Daoy (cell line): ENCODE data around the gene WDR4. TPM values are rescaled to one million over a fixed set of nuclear protein-coding genes. Genes with fewer than 3 reads are reported as not detected.
"Not testable (repeated sequence)": the region's sequence is repeated elsewhere in the genome, so short reads cannot be mapped to it uniquely, and the experiment has no call there.

ENCODE experiments used
- DNase-seq: peaks from one replicate; pipeline ENCODE4 v3.0.0-alpha.2; 2015; ENCODE audit warnings: low read depth
- total RNA-seq: library from RNA; depleted of rRNA; stranded (reverse); fragments of >200 nt; shearing (Covaris generic); gene quantifications from 2 replicates; pipeline ENCODE4 v1.2.3, GENCODE V29; 2014; rRNA removed

WDR4 gene
- total RNA-seq, 1 experiment from 2014 or later = 35.8 TPM

- no peak for DNase-seq
Observed at GRCh38 chr21:42815217-42815616, 64.1 kb downstream of the WDR4 start.

DNA sequence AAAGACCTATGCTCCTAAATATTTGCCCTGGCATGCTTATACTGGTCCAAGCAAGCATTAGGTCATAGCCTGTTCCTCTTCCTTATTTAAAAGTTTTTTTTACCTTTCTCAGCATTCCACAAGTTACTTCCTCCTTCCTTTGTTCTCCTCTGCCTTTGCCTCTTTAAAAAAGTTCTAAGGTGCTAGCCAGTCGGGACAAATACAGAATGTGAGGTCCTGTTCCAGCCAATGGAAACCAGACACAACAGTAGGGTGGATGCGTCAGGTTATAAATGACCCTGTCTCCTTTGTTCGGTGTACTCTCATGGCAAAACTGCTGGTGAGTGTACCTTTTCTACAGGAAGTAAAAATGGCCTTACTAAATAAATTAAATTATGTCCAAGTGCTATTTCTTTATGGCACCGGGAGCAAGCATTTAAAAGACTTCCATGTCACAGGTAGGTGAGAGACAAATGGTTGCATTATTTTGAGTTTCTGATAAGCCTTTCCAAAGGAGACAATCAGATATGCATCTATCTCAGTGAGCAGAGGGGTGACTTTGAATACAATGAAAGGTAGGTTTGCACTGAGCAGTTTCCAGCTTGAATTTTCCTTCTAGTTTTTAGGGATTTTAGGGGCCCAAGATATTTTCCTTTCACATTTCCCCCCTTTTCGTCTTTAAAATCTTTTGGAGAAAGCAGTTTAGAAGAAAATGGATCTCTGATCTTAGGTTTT lies 66.7 kb downstream of the WDR4 start:
- DNase-seq = not testable (repeated sequence)

DNA sequence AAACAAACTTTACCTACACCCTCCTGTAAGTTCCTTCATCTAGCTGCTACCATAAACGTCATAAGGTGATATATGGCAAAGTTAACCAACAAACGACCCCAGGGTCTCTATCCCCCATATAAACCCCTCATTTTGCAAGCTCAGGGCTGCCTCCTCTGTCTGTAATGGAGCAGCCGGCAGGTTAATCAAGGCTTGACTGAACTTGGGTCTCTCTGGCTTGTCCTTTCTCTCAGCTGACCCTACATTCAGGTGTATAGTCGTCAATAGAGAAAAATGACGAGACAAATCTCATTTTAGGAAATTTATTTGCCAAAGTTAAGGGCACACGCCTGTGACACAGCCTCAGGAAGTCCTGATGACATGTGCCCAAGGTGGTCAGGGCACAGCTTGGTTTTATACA lies 67.4 kb downstream of the WDR4 start:
- DNase-seq = no peak

DNA sequence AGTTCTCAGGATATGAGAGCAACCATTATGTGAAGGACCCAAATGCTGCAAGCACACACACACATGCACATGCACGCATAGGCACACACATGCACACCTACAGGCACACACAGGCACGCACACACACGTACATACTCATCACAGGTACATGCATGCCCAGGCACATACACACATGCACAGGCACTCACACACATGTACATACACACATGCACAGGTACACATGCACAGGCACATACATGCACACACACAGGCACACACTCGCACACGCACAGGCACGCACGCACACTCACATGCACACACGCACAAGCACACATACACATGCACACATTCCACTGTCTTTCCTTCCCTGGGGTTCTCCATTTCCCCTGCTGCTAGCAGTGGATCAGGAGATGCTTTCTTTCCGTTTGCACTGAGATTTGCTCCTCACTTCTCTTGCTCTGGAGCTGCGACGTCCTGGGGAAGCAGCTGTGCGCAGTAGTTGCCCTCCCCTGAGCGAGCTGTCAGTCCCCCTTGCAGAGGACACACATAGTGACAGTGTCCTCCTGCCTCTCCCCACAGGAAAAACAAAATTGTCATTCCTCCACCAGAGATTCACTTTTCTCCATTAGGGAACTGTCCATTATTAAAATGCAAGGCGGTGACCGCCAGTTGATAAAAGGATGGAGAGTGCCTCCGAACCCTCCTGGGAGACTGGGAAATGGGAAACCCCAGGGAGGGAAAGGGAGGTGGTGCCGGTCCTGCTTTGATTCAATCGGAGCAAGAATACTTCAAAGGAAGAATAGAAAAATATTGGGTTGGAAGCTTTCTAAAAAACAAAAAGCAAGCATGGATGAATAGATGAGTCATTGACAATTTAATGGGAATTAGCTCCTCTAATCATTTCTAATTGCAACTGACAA lies 69.5 kb downstream of the WDR4 start:
- DNase-seq = no peak

DNA sequence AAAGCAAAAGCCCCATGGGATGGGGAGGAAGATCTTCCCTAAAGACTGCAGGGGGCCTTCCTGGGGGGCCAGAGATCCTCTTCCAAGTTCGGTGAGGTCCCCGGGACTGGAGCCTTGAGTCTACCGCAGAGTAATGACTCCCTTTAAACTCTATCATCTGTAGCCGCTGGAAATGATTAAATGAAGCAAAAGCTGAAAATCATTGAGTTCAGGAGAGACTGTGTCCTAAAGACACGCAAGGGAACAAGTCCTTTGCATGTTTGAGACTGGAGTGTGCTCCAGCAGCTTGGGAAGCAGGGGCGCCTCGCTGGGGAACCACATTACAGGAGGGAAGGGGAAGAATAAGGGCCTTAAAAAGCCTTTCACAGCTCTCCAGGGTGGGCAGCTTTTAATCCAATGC lies 70.2 kb downstream of the WDR4 start:
- no peak for DNase-seq

- no peak for DNase-seq
Observed at GRCh38 chr21:42807938-42808613, 71.3 kb downstream of the WDR4 start.

- DNase-seq = not testable (repeated sequence)
Observed at GRCh38 chr21:42807293-42807895, 71.9 kb downstream of the WDR4 start.

DNA sequence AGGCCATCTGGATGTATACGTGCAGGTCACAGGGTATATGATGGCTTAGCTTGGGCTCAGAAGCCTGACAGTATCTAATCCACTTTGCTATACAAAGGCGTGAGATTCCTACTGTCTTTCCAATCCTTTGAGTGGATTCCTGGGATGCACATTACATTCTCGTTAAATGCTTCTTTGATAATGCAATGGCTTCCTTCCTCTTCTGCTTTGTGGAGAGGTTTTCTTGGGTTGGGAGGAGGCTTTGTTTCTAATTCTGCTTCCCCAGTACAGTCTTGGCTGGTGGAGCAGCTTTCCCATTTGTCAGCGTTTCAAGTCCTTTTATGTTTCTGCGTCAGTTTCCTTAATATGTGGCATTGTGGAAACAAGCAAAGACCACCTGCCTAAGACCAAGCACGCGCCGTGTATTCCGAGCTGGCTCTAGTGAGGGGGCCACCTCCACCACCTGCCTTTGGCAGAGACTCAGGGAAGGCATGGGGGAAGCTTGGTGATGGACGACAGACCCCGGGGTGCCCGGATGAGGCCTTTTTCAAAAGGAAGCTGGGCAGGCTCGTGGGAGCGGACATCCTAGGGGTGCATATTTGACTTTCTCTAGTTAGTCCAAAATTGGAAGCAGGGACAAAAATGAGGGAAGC lies 72.7 kb downstream of the WDR4 start:
- DNase-seq = no peak

DNA sequence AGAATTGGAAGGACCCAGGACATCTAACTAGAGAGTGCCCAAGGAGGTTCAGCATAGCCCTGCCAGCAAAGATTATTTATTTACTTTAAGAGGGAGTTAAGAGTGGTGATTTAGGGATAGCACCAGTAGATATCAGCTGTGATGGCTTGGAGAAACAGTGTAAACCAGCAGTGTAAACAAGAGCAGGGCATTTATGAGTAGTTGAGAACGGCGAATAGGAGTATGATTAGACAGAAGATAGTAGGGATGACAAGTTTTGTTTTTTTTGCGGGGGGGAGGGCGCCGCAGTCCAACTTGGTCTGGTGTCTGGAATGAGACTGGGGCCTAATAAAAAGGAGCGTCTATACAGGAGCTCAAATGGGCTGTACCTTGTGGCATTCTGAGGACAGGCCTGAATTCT lies 77.7 kb downstream of the WDR4 start:
- DNase-seq = not testable (repeated sequence)

- DNase-seq = no peak
Observed at GRCh38 chr21:42799948-42800347, 79.4 kb downstream of the WDR4 start.

DNA sequence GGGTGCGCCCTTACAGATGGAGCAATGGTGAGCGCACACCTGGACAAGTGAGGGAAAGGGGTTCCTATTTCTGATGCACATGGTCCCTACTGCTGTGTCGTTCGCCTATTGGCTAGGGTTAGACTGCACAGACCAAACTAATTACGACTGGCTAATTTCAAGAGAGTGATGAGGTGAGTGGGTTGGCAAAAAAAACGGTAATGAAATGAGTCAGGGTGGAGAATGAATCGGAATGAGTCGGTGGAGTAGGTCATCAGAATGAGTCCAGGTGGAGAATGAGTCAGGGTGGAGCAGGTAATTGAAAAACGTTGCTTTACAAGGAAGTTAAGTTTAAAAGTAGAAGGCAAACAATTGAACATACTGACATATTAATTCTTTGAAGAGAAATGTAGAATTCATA lies 79.8 kb downstream of the WDR4 start:
- peak; percentile 47 for DNase-seq

Other genes with a start within 250 kb of the WDR4 start
- gene PDE9A, start 225.9 kb downstream of the WDR4 start, total RNA-seq = 0.17 TPM in 1 of 2 replicates, not detected in the other
- 37.8 and 40.3 TPM in 2 replicates for gene NDUFV3, start 13.8 kb upstream of the WDR4 start, total RNA-seq
- gene ERVH48-1, start 46.1 kb upstream of the WDR4 start, total RNA-seq = not detected in 2 replicates
- 18.0 and 20.1 TPM in 2 replicates for gene PKNOX1, start 95.0 kb upstream of the WDR4 start, total RNA-seq
- 12.8 and 19.8 TPM in 2 replicates for gene CBS, start 196.3 kb upstream of the WDR4 start, total RNA-seq
- 43.1 and 50.0 TPM in 2 replicates for gene U2AF1, start 228.0 kb upstream of the WDR4 start, total RNA-seq